GM18517 (cell line): ENCODE results near the gene COMMD7.
"Not testable (repeated sequence)": the region's sequence is repeated elsewhere in the genome, so short reads cannot be mapped to it uniquely, and the experiment has no call there.

Experiments
- ATAC-seq: cut with Tn5 transposase; IDR thresholded peaks from one replicate; pipeline ENCODE4 v1.9.1; 2021; ENCODE audit warnings: mild to moderate bottlenecking, moderate library complexity; ENCODE audit not compliant: unreplicated experiment

The COMMD7 gene

DNA sequence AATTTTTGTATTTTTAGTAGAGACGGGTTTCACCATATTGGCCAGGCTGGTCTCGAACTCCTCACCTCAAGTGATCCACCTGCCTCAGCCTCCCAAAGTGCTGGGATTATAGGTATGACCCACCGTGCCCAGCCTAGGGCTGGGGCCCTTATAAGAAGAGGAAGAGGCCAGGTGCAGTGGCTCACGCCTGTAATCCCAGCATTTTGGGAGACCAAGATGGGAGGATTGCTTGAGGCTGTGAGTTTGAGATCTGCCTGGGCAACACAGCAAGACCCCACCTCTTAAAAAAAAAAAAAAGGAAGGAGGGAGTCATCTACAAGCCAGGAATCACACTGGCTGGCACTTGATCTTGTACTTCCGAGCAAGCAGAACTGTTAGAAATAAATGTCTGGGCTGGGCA lies 13.9 kb downstream of the COMMD7 start:
- ATAC-seq: not testable (repeated sequence)

DNA sequence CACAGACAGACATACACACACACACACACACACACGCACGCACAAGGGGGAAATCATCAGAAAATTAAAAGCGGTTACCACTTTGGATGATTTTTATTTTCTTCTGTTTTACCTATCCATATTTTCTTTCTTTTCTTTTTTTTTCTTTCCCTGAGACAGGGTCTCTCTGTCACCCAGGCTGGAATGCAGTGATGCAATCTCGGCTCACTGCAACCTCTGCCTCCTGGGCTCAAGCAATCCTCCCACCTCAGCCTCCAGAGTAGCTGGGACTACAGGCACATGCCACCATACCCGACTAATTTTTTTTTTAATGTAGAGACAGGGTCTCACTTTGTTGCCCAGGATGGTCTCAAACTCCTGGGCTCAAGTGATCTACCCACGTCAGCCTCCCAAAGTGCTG lies 14.8 kb downstream of the COMMD7 start:
- ATAC-seq: not testable (repeated sequence)

DNA sequence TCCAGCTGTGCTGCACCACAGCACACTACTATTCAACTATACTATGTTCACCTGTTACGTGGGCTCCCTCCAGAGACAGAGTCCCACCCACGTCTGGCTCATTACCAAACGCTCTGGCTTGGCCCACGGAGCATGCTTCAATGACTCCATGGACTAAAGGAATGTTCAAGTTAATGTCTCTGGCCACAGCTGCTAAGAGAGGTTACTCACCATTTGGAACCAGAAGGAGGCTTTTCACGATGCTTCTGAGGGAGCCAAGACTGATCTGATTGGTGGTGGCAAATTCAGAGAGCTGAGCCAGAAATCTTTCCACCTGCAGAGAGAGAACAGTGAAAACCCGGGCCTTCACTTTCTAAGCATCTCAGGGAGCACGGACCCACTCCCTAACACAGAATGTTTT lies 15.6 kb downstream of the COMMD7 start:
- no peak for ATAC-seq

DNA sequence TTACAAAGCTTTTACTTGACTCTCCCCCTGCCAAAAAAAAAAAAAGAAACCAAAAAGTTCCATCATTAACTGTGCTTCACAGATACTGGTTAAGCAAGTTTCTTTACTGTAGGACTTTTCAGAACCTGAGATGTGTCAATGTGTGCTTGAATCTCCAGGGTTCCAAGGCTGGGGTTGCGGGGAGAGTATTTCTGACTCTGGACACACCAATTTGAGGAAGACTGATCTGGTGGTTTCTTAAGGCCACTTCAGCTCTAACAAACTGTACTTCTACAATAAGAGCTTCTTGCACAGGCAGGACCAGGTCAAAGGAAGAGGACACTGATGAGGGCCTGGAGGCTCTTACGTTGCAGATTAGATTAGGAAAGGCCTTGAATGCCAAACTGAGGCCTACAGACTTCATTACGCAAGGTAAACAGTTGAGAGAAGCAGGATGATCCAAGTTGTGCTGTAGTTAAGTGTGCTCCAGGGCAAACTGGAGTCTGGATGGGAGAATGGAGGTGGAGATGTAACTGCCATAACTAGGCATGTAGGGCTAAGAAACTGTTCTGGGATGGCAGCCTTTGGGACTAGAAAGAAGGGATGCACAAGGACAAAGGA lies 24.4 kb downstream of the COMMD7 start:
- no peak for ATAC-seq

GRCh38 chr20:32711346-32711745 lies 31.9 kb downstream of the COMMD7 start:
- ATAC-seq: no peak

DNA sequence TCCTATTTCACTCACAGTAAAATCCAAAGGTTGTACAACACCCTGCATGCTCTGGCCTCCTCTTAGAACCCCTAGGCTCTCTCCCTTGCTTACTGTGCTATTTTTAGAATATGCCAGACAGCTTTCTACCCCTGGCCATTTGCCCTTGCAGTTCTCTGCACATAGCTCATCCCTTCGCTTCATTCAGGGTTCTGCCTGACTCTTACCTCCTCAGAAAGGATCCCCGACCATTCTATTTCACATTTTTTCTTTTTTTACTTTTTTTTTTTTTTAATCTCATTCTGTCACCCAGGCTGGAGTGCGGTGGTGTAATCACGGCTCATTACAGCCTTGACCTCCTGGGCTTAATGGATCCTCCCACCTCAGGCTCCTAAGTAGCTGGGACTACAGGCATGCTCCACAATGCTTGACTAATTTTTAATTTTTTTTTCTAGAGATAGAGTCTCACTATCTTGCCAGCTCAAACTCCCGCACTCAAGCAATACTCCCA lies 33.6 kb downstream of the COMMD7 start:
- ATAC-seq: no peak

DNA sequence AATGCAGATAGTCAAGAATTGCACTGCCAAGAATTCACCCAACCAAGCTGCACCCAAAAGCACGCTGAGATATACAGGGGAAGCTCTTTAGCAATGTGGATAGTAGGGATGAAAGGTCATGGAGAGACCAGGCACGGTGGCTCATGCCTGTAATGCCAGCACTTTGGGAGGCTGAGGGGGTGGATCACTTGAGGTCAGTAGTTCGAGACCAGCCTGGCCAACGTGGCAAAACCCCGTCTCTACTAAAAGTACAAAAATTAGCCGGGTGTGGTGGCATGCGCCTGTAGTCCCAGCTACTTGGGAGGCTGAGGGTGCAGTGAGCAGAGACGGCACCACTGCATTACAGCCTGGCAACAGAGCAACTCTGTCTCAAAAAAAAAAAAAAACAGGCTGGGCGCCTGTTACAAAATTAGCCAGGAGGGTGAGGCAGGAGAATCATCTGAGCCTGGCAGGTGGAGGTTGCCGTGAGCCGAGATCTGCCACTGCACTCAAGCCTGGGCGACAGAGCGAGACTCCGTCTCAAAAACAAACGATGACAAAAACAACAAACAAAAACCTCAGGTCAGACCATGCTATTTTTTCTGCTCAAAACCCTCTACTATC lies 34.1 kb downstream of the COMMD7 start:
- not testable (repeated sequence) for ATAC-seq

- no peak for ATAC-seq
Observed at GRCh38 chr20:32707691-32708581, 35.3 kb downstream of the COMMD7 start.

GRCh38 chr20:32706486-32706885 lies 36.8 kb downstream of the COMMD7 start:
- ATAC-seq: no peak

- ATAC-seq: no peak
Observed at GRCh38 chr20:32702706-32703425, 40.4 kb downstream of the COMMD7 start.

DNA sequence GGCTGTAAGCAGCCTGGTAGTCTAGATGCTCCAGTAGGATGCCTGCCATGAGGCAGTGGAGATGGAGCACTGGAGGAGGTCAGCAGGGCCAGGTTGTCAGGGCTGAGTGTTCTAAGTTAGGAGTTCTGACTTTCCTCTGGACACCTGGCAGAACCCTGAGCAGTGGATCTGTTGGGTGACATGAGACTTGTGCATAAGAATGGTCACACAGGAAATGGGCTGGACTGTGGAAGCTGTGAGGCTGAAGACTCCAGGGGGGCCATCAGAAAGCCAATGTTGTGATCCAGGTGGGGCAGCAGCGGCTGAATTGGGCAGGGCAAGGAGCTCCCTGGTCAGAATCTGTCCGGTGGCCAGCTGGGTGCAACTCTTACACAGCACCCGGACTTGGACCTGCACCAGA lies 45.7 kb downstream of the COMMD7 start:
- ATAC-seq: no peak

GRCh38 chr20:32695089-32695488 lies 48.2 kb downstream of the COMMD7 start:
- ATAC-seq: no peak

GRCh38 chr20:32688966-32689365 lies 54.3 kb downstream of the COMMD7 start:
- not testable (repeated sequence) for ATAC-seq

DNA sequence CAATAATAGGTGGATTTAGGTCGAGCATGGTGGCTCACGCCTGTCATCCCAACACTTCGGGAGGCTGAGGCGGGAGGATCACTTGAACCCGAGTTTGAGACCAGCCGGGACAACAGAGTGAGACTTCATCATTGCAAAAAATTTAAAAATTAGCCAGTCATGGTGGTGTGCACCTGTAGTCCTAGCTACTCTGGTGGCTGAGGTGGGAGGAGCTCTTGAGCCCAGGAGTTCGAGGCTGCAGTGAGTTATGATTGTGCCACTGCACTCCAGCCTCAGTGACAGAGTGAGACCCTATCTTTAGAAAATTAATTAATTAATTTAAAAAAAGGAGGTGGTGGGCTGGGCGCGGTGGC lies 56.1 kb downstream of the COMMD7 start:
- ATAC-seq: no peak

- no peak for ATAC-seq
Observed at GRCh38 chr20:32686530-32687179, 56.6 kb downstream of the COMMD7 start.

DNA sequence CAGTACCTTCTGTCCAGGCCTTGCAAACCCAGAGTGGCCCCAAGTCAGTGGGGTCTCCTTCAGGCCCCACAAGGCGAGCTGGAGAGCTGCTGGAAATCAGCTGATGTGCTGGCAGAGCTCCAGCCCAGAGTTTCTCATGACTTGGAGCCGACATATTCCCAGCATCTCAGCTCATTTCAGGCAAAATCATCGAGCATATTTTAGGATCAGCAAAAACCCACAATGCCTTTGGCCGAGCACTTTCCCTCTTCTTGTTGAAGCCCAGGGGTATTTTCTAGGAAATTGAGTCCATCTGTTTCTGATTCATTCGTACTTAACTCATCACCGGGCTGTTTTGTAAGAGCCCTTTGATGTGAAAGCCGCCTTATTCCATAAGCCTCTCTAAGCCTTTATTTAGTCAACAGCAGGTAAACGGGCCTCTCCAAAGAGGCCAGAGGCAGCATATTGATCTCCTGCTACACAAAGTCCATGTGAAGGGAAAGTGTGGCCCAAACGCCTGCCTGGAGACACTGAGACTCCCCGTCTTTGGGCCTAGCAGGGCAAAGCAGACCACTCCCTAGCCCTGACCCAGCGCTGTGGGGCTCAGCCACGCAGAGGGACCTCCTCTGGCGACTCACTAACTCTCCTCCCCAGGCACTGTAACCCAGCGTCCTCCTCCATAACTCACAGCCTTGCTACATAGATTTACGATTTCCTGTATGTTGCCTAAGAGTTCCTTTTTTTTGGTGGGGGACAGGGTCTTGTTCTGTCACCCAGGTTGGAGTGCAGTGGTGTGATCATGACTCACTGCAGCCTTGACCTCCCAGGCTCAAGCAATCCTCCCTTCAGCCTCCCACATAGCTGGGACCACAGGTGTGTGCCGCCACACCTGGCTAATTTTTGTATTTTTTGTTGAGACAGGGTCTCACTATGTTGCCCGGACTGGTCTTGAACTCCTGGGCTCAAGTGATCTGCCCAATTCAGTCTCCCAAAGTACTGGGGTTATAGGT lies 57.4 kb downstream of the COMMD7 start:
- ATAC-seq: no peak

GRCh38 chr20:32682508-32682987 lies 60.7 kb downstream of the COMMD7 start:
- no peak for ATAC-seq

DNA sequence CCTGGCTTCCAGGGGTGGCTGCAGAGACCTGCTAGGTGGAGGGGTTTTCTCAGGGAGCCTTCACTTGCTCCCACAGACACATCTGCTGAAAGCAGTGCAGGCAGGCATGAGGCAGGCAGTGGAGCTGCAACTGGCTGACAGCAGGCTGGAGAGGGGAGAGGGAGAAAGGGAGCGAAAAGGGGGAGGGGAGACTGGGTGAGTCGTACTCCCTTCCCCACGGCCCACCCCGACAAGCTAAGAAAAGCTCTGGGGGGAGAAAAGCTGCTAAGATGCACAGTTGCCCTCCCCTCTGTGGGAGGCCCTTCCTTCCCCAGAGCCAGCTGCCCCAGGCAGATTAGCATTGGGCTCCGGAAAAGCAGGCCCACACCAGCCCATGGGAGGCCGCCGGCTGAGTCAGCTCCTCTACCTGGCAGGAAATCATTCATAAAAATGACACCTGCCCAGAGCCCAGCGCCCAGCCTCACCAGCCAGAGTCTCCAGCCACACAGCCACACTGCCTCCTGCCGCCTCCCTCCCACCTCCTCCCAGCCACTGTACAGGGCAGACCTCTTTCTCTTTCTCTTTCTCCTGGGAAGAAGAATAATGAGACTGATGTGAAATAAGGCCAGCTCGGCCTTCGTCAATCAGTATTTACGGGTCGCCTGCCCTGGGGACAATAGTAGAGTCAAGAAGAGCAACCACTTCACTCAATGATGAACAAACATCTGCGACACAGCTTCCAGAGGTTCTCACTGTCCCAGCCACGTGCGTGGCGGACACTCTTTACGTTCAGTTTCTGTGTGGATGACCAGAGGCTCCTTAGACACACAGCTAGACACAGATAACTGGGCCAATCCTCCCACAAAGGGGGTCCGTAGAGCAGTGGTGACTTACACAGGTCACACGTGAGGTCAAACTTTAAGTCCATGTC lies 61.8 kb downstream of the COMMD7 start:
- no peak for ATAC-seq
